NCI-H82 (cell line): ENCODE measurements around the gene ZFYVE21.

ENCODE experiments used
- DNase-seq: peaks from one replicate; lab custom pipeline; 2025; lab: John Stamatoyannopoulos, UW

ZFYVE21 gene

DNA sequence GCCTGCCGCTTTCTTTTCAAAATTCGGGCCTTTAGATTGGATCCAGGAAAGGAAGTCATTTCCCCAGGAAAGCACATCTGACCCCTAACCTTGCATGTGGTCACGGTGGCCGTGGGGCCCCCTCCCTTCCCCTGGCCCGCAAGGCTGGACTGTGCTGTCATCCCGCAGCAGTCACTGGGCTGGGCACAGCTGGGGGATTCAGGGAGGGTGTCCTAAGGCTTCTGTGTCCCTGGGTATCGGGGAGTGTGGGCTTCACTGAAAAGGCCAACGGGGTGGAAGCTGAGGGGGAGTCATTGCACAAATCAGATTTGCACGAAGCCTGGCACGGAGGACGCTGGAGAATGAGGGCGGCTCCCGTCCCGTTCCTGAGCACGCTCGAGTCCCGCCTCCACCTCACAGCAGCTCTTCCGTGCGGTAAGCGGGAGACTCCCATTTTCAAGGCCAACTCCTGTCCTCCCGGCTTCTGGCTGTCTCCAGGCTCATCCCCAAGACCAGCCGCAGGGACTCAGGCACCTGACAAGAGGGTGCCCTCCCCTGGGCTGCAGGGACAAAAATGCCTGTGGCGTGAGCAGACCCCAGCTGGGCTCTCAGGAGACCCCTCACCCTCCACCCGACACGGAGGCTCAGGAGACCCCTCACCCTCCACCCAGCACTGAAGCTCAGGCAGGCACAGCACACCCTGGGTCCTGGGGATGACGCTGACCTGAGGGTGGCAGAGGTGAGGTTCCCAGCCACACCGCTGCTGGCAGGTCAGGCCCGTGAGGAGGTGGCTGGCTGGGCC is 9.9 kb upstream of the ZFYVE21 start:
- DNase-seq: no peak

DNA sequence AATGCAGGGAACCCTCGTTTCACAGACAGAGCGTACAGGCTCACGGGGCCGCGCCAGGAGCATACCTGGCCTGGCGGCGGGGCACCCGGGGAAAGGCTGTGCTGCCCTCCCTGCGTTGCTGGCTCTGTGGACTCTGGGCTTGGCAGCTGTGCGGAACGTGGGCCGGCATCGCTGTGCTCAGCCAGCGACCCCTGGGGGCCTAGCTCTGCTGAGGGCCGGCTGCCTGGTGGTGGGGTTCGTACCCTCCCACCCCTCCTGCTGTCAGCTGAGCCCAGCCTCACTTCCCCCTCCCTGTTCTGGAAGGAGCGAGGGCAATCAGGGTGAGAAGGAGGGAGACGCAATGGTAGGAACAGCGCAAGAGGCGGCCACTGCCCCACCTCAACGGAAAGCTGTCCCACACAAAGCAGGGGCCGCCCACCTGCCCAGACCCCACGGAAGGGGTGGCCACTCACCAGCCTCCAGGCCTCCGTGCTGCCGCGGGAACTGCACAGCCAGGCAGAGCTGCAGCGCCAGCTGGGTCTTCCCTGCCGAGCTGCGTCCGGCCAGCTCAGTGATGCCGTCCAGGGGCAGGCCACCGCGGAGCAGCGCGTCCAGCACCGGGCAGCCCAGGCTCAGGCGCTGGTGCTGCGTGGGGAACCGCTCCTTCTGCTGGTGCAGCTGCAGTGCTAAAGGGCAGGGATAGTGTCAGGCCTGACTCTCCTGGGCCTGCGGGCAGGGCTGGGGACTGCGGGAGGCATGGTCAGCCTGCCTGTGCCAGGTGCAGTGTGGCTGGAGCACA is 8.9 kb upstream of the ZFYVE21 start:
- no peak for DNase-seq

DNA sequence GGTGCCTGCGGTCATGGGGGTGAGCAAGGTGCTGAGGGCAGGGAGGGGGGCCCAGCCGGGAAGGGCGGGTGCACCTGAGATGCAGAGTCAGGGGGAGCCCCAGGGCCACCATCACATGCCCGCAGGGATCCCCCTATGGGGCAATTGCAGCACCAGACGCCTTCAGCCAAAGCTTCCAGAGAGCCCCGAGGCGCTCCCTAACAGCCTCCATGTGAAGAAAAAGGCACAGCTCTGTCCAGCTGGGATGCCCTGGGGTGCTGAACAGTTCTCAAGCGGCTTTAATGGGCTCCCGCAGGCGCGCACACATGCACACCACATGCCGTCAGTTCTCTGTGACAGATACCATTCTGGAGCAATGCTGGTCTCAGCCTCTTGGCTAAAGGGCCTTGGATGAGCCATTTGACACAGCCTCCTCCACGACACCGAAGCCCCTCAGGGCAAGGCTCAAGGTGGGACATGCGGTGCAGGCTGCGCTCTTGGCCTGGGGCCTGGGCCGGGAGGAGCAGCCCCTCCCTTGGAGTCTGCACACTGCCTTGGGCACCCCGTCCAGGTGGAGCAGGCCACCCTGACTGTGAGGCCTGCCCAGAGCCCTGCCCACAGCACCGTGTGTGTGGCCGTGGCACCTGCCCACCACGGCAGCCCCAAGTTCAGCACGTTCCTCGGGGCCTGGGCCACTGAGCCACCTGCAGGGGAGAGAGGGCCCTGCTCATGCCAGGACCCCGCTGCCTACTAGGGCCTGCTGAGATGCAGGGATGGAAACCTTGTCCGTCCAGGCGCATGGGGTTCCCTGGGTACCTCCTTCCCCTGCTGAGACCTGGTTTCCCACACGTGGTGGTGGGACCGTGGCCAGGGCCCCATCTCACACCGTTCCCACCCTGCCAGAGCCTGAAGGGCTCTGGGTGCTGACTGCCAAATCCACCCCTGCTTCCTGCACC is 8.0 kb upstream of the ZFYVE21 start:
- no peak for DNase-seq

DNA sequence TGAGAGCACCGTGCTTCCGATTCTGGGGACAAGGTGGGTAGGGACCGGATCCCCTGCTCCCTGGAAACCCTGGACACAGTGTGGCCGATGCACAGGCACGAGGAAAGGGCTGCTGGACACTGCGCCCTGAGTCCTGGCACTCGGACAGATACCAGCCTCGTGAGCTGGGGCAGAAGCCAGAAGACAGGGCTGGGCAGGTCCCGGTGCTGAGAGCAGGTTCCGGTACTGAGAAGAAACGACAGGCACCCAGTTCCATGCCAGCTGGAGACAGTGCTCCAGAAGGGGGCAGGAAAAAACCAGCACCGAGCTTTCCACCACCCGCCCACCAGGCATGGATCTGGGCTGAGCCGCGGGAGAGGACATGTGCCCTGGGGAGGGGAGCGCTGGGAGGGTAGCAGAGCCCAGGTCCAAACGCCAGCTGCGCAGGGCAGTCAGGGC is 6.8 kb upstream of the ZFYVE21 start:
- DNase-seq: no peak

DNA sequence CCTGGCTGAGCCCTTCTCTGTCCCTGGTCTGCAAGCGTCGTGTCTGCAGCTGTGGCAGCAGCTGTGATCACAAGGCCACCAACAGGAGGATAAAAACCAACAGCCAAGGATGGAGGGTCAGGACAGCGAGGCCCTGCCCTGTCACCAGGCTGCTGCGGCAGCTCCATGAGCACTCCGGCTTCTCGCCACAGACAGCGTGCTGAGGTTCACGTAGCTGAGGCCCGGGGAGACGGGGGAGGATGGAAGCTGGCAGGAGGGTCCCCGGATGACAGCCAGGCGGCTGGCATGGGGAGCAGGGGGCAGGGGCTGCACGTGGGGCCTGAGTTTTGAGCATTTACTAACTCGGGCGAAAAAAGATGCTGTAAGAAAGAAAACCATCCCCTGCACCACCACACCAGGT is 5.8 kb upstream of the ZFYVE21 start:
- DNase-seq: no peak

DNA sequence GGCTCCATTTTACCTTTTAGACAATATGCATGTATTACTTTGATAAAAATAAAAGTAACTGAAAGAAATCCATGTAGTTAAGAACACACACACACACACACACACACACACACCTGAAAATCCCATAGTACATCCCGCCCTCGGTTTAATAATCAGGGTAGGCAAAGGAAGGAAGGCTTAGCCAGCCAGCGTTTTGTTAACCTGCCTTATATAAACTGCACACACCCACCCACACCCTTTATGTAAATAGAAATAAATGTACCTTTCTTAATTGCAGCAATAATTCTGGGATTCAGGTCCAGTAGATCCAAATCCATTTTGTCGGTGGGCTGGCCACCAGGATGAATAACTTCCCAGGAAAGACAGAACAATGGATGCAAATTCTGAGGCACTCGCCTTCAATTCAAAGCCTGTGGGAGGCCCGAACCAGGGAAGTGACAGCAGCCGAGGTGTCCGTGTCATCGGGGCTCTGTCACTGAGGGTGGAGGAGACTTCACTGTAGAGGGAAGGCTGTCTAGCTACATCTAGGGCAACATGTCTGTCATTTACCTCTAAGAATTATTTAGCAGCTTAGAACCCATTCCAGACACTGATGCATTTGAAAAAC is 4.7 kb upstream of the ZFYVE21 start:
- no peak for DNase-seq

DNA sequence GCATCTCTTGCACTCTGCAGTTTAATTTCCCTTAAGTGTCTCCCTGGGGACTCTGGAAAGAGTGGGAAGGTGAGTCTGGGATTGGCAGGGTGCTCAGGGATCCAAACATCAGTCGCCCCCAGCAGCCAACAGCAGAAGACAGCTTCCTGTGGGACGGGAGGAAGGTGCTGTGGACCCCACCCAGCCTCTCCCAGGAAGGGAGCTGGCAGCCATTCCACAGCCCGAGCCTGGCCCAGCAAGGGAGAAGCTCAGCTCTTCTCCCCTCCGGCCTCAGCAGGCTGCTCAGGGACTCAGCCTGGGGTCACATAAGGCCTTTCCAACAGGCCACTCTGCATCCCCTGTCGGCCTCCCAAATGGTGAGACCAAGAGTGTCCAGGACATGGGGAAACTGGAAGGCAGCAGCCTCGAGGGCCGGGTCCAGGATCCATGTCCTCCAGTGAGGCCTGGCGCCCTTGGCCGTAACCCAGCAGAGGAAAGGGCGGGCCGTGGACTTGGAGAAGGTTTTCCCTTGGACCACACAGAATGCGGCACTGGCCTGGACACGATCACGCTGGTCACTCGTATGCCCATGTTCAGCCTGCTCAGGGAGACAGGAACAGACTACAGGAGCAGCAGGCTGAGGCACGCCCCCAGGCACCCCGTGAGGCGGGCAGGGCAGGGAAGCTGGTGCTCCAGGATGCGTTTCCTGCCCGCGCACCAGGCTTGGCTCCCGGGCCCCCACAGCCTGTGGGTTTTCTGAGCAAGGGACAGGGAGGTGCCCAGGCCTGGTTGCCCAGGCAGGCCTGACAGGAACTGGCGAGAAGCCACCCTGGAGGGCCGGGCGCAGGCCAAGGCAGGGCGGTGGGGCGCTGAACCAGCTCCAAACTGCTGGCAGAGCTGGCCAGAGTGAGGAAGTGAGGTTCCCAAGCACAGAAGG is 3.8 kb upstream of the ZFYVE21 start:
- no peak for DNase-seq

DNA sequence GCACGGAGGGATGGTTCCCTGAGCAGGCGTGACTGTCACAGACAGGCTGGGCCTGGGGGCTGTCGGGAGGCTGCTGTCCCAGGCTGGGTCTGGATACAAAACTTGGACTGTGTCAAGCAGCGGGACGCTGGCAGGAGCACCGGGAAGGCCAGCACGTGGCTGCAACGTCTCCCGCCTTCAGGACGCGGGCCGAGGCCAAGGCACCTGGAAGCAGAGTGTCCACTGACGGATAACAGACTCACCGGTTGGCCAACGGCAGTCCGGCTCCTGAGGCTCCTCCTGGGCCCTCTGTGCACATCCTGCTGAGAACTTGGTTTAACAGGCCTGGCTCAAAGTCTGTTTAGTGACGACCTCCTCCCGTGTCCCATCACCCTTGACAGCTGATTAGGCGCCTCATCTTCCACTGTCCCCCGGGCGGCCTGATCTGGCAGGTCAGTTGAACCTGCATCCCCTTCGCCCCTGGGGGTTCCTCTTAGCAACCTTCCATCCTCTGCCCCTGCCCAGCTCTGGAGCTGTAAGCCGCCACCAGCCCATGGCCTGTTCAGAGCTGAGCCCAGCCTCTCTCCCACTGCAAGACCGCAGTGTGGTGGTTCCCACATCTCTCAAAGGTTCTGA is 2.9 kb upstream of the ZFYVE21 start:
- DNase-seq: no peak

DNA sequence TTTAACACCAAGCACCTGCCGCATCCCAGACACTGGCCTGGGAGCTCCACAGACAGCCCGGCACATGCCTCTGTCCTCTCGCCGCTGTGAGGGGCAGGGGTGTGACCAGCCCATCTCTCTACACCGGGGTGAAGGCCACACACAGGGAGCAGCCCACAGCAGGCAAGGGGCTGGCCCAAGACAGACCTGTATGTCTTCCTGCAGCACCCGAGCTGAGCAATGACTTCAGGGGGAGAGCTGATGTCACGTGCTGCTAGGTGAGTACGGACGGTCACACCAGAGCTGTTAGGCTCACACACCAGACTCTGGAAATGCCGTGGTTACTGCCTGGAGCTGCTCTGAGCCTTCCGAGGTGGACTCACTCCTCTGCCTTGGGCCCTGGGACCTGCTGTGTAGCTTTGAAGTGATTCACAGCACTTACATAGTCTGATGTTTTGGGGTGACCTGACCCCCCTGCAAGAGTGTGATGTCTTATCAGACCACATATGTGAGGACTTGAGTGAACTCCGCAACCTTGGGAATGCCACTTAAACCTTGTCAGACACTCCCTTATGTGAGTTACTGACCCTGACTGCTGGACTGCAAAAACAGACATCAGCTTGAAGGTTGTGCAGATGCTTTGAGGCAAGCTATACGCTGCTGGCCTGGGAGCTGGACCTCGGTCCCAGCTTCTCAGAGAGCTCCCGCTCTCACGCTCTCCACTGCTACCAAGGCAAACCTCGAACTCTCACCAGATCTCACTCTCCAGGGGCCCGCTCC is 2.1 kb upstream of the ZFYVE21 start:
- no peak for DNase-seq

DNA sequence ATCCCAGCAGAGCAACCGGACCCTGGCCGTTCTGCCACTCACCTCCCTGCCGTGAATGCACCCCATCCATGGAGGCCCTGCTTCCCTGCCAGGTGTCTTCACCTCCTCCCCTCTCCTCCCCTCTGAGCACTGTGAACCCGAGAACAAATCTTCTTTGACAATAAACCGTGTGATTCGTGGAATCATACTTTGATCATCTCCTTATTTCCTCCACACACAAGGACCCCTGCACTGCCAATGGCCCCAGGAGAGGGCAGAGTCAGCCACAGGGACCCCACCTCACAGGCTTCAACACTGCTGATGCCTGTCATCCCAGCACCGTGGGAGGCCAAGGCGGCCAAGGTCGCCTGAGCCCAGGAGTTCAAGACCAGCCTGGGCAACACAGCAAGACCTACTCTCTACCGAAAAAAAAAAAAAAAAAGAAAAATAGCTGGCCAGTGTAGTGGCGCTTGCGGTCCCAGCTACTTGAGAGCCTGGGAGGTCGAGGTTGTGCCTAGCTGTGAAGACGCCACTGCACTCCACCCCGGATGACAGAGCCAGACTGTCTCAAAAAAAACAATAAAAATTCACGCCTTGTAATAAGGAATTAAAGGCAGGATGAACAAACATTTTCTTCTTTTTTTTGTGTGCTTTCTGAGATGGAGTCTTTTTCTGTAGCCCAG is 1.4 kb upstream of the ZFYVE21 start:
- no peak for DNase-seq

DNA sequence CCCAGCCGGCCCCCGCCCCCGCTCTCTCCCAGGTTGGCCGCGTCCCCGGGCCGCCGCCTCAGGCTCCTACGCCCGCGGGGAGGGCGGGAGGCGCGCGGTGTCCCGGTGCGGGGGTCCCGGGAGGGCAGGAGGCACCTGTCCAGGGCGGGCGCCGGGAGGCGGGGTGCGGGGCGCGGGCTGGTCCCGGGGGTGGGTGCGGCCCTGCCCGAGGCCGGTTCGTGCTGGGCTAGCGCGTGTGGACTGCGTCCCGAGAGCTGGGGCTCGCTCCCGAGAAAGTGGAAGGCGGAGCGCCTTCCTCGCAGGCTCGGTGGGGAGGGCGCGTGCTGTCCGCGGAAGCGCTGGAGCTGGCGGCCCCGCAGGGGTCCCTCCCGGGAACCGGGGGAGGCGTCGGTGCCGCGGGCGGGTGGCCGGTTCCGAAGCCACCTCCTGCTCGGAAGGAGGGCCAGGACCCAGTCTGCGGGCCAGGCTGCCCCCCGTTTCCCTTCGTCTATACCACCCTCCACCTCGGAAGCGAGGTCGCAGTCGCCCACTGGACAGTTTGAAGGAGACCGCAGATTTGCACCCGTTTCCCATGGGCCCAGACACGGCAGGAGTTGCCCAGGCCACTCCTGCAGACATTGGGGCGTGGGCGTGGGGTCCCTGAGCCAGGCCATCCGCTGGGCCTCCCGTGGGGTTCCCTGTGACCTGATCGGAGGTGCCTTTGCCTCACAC is 636 bp downstream of the ZFYVE21 start:
- peak; percentile 20 for DNase-seq

DNA sequence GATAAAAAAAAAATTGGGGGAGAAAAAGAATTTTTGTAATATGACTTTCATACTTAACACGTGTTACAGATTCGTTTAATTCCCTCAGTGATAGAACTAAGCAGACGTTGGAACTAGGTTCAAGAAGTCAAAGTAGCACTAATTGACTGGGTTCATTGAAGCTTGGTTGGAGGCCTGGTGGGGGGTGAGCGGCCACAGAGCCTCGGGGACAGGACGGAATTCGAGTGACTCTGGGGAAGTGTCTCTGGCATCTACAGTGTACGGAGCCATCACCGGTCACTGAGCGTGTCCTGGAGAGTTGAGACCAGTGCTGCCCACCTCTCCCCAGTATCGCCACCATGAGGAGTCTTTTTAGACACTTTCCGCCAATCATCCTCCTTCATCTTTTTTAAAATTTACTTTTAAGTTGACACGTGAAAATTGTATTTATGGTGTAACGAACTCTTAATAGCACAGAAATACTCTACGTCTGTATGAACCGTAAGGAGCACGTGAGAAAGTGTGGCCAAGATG is 1.3 kb downstream of the ZFYVE21 start:
- no peak for DNase-seq

DNA sequence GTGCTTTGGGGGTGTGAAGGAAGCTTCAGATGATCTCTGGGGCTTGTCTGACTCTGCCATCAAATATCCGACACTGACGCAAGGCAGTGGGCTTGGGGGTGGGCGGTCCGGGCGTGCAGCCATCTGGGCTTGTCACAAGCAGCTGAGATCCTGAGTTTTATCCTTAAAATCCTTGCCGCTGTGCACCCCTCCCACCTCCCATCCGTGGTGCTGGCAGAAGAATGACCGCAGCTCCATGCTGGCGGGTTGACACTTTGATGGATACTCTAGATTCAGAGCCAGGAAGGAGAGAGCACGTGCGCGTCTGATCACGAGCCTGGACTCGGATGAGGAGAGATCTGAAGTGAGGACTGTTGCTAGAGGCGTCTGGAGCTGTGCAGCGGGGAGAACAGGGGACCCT is 3.0 kb downstream of the ZFYVE21 start:
- no peak for DNase-seq

DNA sequence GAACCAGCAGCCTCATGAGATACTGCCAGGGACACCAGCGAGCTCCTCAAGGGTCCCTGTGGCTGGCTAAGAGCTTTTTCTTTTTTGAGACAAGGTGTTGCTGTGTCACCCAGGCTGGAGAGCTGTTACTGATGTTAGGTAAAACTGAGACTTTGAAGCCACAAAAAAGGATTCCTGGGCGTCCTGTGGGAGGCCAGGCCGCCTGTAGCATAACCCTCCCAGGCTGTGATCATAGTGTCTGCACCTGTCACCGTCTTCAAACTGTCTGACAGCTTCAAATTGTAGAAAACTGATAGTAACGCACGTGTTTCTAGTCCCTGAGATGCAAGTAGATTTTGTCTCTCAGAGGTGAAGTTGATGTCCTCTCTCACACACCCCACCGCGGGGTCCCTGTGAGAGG is 4.1 kb downstream of the ZFYVE21 start:
- DNase-seq: no peak

DNA sequence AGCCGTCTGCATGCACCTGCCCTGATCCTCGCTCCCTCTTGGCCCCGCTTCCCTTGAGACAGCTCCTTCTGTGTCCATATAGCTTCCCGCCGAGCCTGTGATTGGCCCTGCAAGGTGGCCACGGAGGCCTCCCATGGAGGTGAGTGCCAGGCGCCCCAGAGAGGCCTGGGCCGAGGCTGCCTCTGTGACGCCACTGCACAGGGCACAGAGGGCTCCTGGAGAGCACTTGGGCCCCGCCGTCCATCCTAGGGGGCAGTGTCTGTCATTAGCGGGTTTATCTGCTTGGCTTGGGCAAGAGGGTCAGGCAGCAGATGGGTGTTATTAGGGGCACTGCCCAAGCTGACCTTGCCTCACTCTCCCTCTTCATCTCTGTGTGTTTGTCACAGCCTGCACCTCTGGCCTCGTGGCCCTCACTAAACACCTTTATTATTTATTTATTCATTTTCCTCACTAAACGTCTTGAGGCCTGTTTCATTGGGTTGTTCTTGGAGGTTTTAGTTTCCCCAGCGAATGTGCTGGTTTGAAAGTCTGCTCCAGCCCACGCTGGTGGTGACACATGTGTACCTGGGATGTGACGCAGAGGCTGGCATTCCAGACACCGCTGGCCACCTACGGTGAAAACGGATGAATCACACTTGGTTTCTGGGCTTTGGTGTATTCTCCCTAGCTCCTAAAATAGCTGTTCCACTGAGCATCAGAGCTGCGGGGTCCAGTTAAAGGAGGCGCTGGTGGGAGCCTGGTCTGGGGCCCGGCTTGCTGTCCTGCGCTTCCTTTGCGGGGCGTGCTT is 5.9 kb downstream of the ZFYVE21 start:
- no peak for DNase-seq

DNA sequence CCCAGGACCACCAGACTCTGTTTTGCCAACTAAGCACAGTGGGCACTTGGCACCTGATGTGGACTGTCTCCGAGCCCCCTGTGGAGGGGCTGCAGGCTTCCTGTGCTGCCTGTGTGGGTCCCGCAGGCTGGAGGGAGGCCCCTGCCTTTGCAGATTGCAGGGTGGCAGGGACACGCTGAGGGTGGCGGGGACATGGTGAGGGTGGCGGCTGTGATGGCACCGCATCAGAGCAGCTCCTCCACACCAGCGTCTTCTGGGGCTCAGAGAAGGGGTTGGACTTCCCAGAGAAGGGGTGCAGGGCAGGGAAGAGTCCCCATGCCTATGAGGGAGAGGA is 8.1 kb downstream of the ZFYVE21 start:
- DNase-seq: no peak

DNA sequence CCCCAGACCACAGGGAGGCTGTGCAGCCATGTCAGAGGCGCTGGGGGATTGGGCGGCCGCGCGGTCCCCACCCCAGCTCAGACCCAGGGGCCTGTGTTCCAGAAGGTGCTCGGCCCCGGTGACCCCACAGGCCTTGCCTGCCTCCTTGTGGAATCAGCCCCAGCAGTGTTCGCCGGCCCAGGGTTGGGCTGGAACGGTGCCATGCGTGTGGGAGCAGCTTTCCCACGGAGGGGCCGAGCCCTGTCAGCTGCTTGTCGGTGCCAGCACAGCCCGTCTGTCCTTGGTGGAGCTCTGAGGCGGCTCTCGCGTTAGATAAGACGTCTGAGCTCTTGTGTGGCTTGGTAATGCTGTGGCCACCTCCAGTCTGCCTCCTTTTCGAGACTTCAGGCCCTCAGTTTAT is 8.5 kb downstream of the ZFYVE21 start:
- no peak for DNase-seq
